Measurements from ENCODE around the gene BID. TPM values are rescaled to one million over a fixed set of nuclear protein-coding genes. Genes with fewer than 3 reads are reported as not detected.

The BID gene
- total RNA-seq, 2 experiments from 2014 or later = 59.9 to 60.3 TPM

- H3K4me2 ChIP-seq (ENCODE audit: low read length) = no peak overlapping the region
- H3K27ac ChIP-seq (ENCODE audit: low read depth, low read length, poor library complexity, severe bottlenecking) = no peak overlapping the region
- no peaks in the 10 kb centered on the region for H3K79me2 ChIP-seq (ENCODE audit: insufficient read depth, low read depth, low read length)
- intact Hi-C loops (cut with micrococcal nuclease; ENCODE audit: unreplicated experiment) = no loop called here
- no peak overlapping the region for H2AFZ ChIP-seq (ENCODE audit: low read length)
- DNase-seq (ENCODE audit: low spot score) = no peak
- no TSS peak for BruUV-seq (replicated peaks)
- no peaks in the 10 kb centered on the region for H3K9me3 ChIP-seq (ENCODE audit: low read length)
- H3K36me3 ChIP-seq (ENCODE audit: insufficient read depth, low read length) = no peaks in the 10 kb centered on the region
- no peaks in the 10 kb centered on the region for H4K20me1 ChIP-seq (ENCODE audit: insufficient read depth, low read length)
- POLR2A ChIA-PET = no interaction called here
- TF ChIP-seq CTCF (conservative IDR thresholded peaks at IDR 0.05; ENCODE audit: low read length) = no peak
- TF ChIP-seq EZH2phosphoT487 (IDR thresholded peaks at IDR 0.05; ENCODE audit: borderline replicate concordance, low read depth, low read length) = no peak
- CTCF ChIA-PET (ENCODE audit: unreplicated experiment) = no interaction called here
- H3K4me3 ChIP-seq (ENCODE audit: low read depth, low read length, poor library complexity, severe bottlenecking) = no peak overlapping the region
- H3K9me2 ChIP-seq (ENCODE audit: insufficient read depth, low read length) = no peaks in the 10 kb centered on the region
- H3K4me1 ChIP-seq (ENCODE audit: insufficient read depth, low read length, poor library complexity, severe bottlenecking) = no peaks in the 10 kb centered on the region
Observed at GRCh38 chr22:17719911-17720310, 54.4 kb downstream of the BID start.

GRCh38 chr22:17717708-17718107 lies 56.6 kb downstream of the BID start:
- Histone ChIP-seq H3K4me2 (ENCODE audit: low read length) (no peak overlapping the region), H3K36me3 (ENCODE audit: insufficient read depth, low read length) (no peaks in the 10 kb centered on the region), H3K79me2 (ENCODE audit: insufficient read depth, low read depth, low read length) (no peaks in the 10 kb centered on the region), H4K20me1 (ENCODE audit: insufficient read depth, low read length) (no peaks in the 10 kb centered on the region), H2AFZ (ENCODE audit: low read length) (no peak overlapping the region), H3K4me1 (ENCODE audit: insufficient read depth, low read length, poor library complexity, severe bottlenecking) (no peaks in the 10 kb centered on the region), H3K9me2 (ENCODE audit: insufficient read depth, low read length) (no peaks in the 10 kb centered on the region), H3K9me3 (ENCODE audit: low read length) (no peaks in the 10 kb centered on the region), H3K27ac (ENCODE audit: low read depth, low read length, poor library complexity, severe bottlenecking) (no peak overlapping the region), H3K4me3 (ENCODE audit: low read depth, low read length, poor library complexity, severe bottlenecking) (no peak overlapping the region)
- ChIA-PET POLR2A (interaction anchor here (0.6 kb wide), 1 partner anchor 44 kb away, joined by 4 read pairs; no protein-coding TSS in a partner anchor), CTCF (ENCODE audit: unreplicated experiment) (no interaction called here)
- no TSS peak for BruUV-seq (replicated peaks)
- intact Hi-C loops (cut with micrococcal nuclease; ENCODE audit: unreplicated experiment) = no loop called here
- TF ChIP-seq EZH2phosphoT487 (IDR thresholded peaks at IDR 0.05; ENCODE audit: borderline replicate concordance, low read depth, low read length) = no peak
- no peak for TF ChIP-seq CTCF (conservative IDR thresholded peaks at IDR 0.05; ENCODE audit: low read length)
- DNase-seq (ENCODE audit: low spot score) = no peak

DNA sequence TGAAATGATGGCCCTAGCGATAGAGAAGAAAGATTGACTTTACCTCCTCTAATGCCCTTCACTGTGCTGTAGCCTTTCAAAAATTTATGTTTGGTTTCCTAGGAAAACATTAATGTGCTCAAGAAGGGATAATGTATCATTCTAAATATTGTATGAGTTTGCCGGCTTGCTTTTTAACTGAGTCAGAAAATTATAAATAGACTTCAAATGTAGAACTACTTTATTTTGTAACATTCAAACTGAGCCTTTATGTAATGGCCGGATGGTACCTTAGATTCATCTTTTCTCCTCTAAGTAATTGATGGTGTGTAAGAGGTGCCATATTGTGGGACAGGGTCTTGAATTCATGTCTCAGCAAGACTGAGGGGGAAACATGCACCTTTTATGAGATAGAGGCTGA lies 57.7 kb downstream of the BID start:
- ChIA-PET POLR2A (no interaction called here), CTCF (ENCODE audit: unreplicated experiment) (no interaction called here)
- Histone ChIP-seq H3K4me3 (ENCODE audit: low read depth, low read length, poor library complexity, severe bottlenecking) (no peak overlapping the region), H3K27ac (ENCODE audit: low read depth, low read length, poor library complexity, severe bottlenecking) (no peak overlapping the region), H2AFZ (ENCODE audit: low read length) (no peak overlapping the region), H3K9me3 (ENCODE audit: low read length) (no peaks in the 10 kb centered on the region), H3K79me2 (ENCODE audit: insufficient read depth, low read depth, low read length) (no peaks in the 10 kb centered on the region), H3K36me3 (ENCODE audit: insufficient read depth, low read length) (no peaks in the 10 kb centered on the region), H3K4me1 (ENCODE audit: insufficient read depth, low read length, poor library complexity, severe bottlenecking) (no peaks in the 10 kb centered on the region), H3K9me2 (ENCODE audit: insufficient read depth, low read length) (no peaks in the 10 kb centered on the region), H3K4me2 (ENCODE audit: low read length) (no peak overlapping the region), H4K20me1 (ENCODE audit: insufficient read depth, low read length) (no peaks in the 10 kb centered on the region)
- intact Hi-C loops (cut with micrococcal nuclease; ENCODE audit: unreplicated experiment) = no loop called here
- DNase-seq (ENCODE audit: low spot score) = no peak
- TF ChIP-seq EZH2phosphoT487 (IDR thresholded peaks at IDR 0.05; ENCODE audit: borderline replicate concordance, low read depth, low read length) (no peak), CTCF (conservative IDR thresholded peaks at IDR 0.05; ENCODE audit: low read length) (no peak)
- BruUV-seq (replicated peaks) = no TSS peak

All from OCI-LY7 (cell line).